IMR-90 (cell line): ENCODE measurements around the gene AMOTL1.

ENCODE experiments used
- CHD1 ChIP-seq: IDR thresholded peaks from 2 replicates; pipeline ENCODE4 v1.6.1; 2012; ENCODE audit warnings: low read depth, low read length, improper control_type of control experiment
- MAFK ChIP-seq: IDR thresholded peaks from 2 replicates; pipeline ENCODE4 v1.6.1; 2012; ENCODE audit warnings: low read depth, low read length, improper control_type of control experiment
- MXI1 ChIP-seq: IDR thresholded peaks from 2 replicates; pipeline ENCODE4 v1.6.1; 2012; ENCODE audit warnings: low read depth, mild to moderate bottlenecking, low read length, moderate library complexity, borderline replicate concordance
- POLR2A ChIP-seq: IDR thresholded peaks from 2 replicates; pipeline ENCODE4 v1.6.1; 2012; ENCODE audit warnings: mild to moderate bottlenecking, low read depth, low read length
- RAD21 ChIP-seq: IDR thresholded peaks from 2 replicates; pipeline ENCODE4 v1.6.1; 2012; ENCODE audit warnings: low read length, improper control_type of control experiment
- RCOR1 ChIP-seq: IDR thresholded peaks from 2 replicates; pipeline ENCODE4 v1.6.1; 2012; ENCODE audit warnings: mild to moderate bottlenecking, low read length, improper control_type of control experiment; ENCODE audit not compliant: insufficient replicate concordance
- SMC3 ChIP-seq: fragments of 150-350 bp; IDR thresholded peaks from 2 replicates; pipeline ENCODE4 v1.6.1; 2016; ENCODE audit warnings: low read depth, mild to moderate bottlenecking, antibody characterized with exemption, low read length, moderate library complexity
- TF ChIP-seq, protein P1 (sequence below): conservative IDR thresholded peaks from 2 replicates; pipeline ENCODE4 v1.5.1; 2012; ENCODE audit warnings: mild to moderate bottlenecking, low read depth, low read length, improper control_type of control experiment
- TF ChIP-seq, protein P2 (sequence below): fragments of 150-350 bp; IDR thresholded peaks from 2 replicates; pipeline ENCODE4 v1.6.1; 2017; ENCODE audit warnings: mild to moderate bottlenecking, antibody characterized with exemption, low read length, low read depth

DNA sequence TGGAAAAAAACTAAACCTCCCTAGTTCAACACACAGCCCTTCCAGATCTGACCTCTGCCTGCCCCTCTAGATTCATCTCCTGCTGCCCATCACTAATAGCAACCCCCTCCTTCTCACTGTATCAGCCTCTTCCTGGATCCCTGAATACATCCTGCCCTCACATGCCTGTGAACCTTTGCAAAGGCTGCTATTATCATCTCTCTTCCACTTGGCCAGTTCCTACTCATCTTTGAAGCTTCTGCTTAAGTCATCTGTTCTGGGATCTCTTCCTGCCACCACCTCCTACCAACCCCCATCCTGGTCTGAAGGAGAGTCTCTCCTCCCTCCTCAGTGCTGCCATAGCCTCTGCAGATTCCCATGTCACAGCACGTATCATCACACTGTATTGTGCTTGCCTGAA is 38.0 kb upstream of the AMOTL1 start:
- TF ChIP-seq, protein P1, sequence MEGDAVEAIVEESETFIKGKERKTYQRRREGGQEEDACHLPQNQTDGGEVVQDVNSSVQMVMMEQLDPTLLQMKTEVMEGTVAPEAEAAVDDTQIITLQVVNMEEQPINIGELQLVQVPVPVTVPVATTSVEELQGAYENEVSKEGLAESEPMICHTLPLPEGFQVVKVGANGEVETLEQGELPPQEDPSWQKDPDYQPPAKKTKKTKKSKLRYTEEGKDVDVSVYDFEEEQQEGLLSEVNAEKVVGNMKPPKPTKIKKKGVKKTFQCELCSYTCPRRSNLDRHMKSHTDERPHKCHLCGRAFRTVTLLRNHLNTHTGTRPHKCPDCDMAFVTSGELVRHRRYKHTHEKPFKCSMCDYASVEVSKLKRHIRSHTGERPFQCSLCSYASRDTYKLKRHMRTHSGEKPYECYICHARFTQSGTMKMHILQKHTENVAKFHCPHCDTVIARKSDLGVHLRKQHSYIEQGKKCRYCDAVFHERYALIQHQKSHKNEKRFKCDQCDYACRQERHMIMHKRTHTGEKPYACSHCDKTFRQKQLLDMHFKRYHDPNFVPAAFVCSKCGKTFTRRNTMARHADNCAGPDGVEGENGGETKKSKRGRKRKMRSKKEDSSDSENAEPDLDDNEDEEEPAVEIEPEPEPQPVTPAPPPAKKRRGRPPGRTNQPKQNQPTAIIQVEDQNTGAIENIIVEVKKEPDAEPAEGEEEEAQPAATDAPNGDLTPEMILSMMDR: no peak
- TF ChIP-seq RCOR1 (no peak), POLR2A (no peak), SMC3 (no peak), MAFK (no peak), CHD1 (no peak), MXI1 (no peak), RAD21 (no peak)
- TF ChIP-seq, protein P2, sequence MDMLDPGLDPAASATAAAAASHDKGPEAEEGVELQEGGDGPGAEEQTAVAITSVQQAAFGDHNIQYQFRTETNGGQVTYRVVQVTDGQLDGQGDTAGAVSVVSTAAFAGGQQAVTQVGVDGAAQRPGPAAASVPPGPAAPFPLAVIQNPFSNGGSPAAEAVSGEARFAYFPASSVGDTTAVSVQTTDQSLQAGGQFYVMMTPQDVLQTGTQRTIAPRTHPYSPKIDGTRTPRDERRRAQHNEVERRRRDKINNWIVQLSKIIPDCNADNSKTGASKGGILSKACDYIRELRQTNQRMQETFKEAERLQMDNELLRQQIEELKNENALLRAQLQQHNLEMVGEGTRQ: no peak
